Right lobe of liver (tissue), 6 donors: ENCODE results near the gene GRM6. TPM values are rescaled to one million over a fixed set of nuclear protein-coding genes. Genes with fewer than 3 reads are reported as not detected.
A peak's percentile ranks its signal among the peaks of the same experiment; 100 is the strongest.

Experiments
- ATAC-seq, 4 donors: fragments of 200-7000 bp; cut with Tn5 transposase; one replicate each; pipeline ENCODE4 v1.9.1; 2020; ENCODE audit warnings: mild to moderate bottlenecking in 4 of 4, moderate library complexity in 4 of 4
- DNase-seq, 3 donors: peaks; one replicate each; pipeline ENCODE4 v3.0.0-alpha.2; 2020
- H3K27ac ChIP-seq, 3 donors: fragments of 200-600 bp; one replicate each; pipeline ENCODE4 v1.8.0; 2022
- H3K27me3 ChIP-seq, 2 donors: fragments of 200-600 bp; one replicate each; pipeline ENCODE4 v1.8.0; 2022
- H3K36me3 ChIP-seq, 4 donors: fragments of 200-600 bp; sonication (generic) in 1 of 4; one replicate each; pipeline versions ENCODE4 v1.5.1 to v1.8.0; 2017 to 2022; ENCODE audit warnings: control low read depth in 1 of 4
- H3K4me1 ChIP-seq, 4 donors: fragments of 200-600 bp; sonication (generic) in 1 of 4; one replicate each; pipeline versions ENCODE4 v1.5.1 to v1.8.0; 2017 to 2022; ENCODE audit warnings: control low read depth in 1 of 4
- H3K4me3 ChIP-seq, 3 donors: fragments of 200-600 bp; one replicate each; pipeline ENCODE4 v1.8.0; 2022
- H3K9me3 ChIP-seq, 4 donors: fragments of 200-600 bp; sonication (generic) in 1 of 4; one replicate each; pipeline versions ENCODE4 v1.5.1 to v1.8.0; 2017 to 2022; ENCODE audit warnings: control low read depth in 1 of 4
- POLR2A ChIP-seq: fragments of 450-650 bp; IDR thresholded peaks from one replicate; pipeline ENCODE4 v1.6.1; 2017; ENCODE audit warnings: antibody characterized with exemption, mild to moderate bottlenecking
- WGBS: methylation state at CpG from one replicate; pipeline ENCODE4 v1.1.6; 2018; ENCODE audit warnings: low coverage, low lambda C conversion rate; ENCODE audit not compliant: insufficient coverage; ENCODE audit errors: missing lambda C conversion rate; 5-methylcytosine and 5-hydroxymethylcytosine counted together
- intact Hi-C, 2 donors: fragments of 100-400 bp; cut with DNase I; formaldehyde crosslinking; loops; one replicate each; pipeline versions ENCODE4 v1.11.2 to v1.14.1; 2022
- total RNA-seq, 6 experiments: library from RNA; depleted of rRNA in 2 of 6; stranded (reverse); fragments of >200 nt in 2 of 6; fragmentation: NEBNext Ultra II Directional in 3 of 6; extraction: Animal tissue kit (Norgen Biotek cat#: 25700) in 3 of 6; gene quantifications; one replicate each; pipeline versions ENCODE4 v1.1.0 to v1.2.4, GENCODE V29; 2016 to 2023
- TF ChIP-seq, protein P1 (sequence below), 4 donors: fragments of 200-600 bp in 3 of 4; fragments of 450-650 bp in 1 of 4; IDR thresholded peaks; one replicate each; pipeline versions ENCODE4 v1.5.1 to v1.8.0; 2016 to 2022; ENCODE audit warnings: antibody characterized with exemption in 4 of 4, mild to moderate bottlenecking in 2 of 4
- donor health status: DM: no; HTN: yes; CAD: no.
- donor health status: DM: no; HTN: no; CAD: no.
- donor health status: DM: no; HTN: no; CAD: no.
- donor health status: DM: no; HTN: yes; CAD: no.
- donor health status: DM: no; HTN: yes; CAD: no.

The GRM6 gene
- total RNA-seq, 6 experiments from 2014 or later = 0.05 TPM; not detected in 5

DNA sequence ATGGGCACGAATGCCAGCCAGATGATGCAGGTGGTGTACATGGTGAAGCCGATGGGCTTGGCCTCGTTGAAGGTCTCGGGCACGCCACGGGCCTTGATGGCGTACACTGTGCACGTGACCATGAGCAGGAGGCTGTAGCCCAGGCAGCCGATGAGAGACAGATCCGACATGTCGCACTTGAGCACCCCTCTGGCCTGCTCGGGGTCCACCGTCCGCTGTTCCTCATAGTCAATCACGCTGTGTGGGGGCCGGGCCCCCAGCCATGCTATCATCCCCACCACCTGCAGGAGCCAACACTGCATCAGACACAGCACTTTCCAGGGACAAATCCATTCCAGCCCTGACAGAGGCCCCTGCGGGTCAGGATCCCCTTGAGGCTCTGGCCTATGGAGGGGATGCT, 12.2 kb downstream of the GRM6 start:
- no peak for TF ChIP-seq POLR2A
- TF ChIP-seq, protein P1, sequence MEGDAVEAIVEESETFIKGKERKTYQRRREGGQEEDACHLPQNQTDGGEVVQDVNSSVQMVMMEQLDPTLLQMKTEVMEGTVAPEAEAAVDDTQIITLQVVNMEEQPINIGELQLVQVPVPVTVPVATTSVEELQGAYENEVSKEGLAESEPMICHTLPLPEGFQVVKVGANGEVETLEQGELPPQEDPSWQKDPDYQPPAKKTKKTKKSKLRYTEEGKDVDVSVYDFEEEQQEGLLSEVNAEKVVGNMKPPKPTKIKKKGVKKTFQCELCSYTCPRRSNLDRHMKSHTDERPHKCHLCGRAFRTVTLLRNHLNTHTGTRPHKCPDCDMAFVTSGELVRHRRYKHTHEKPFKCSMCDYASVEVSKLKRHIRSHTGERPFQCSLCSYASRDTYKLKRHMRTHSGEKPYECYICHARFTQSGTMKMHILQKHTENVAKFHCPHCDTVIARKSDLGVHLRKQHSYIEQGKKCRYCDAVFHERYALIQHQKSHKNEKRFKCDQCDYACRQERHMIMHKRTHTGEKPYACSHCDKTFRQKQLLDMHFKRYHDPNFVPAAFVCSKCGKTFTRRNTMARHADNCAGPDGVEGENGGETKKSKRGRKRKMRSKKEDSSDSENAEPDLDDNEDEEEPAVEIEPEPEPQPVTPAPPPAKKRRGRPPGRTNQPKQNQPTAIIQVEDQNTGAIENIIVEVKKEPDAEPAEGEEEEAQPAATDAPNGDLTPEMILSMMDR (IDR thresholded peaks at IDR 0.05) = no peak
- H3K36me3 ChIP-seq = no peaks in the 10 kb centered on the region
- no peaks in the 10 kb centered on the region for H3K27me3 ChIP-seq
- H3K27ac ChIP-seq = no peak overlapping the region
- no peaks in the 10 kb centered on the region for H3K4me1 ChIP-seq
- ATAC-seq (no peak), DNase-seq (no peak)
- H3K4me3 ChIP-seq = no peak overlapping the region
- no CpG with 5 or more reads among the region's 17 CpGs for WGBS
- peaks cover 0 to 3% (median 0%) of the 10 kb centered on the region in 4 donors for H3K9me3 ChIP-seq
- intact Hi-C loops = no loop called here

DNA sequence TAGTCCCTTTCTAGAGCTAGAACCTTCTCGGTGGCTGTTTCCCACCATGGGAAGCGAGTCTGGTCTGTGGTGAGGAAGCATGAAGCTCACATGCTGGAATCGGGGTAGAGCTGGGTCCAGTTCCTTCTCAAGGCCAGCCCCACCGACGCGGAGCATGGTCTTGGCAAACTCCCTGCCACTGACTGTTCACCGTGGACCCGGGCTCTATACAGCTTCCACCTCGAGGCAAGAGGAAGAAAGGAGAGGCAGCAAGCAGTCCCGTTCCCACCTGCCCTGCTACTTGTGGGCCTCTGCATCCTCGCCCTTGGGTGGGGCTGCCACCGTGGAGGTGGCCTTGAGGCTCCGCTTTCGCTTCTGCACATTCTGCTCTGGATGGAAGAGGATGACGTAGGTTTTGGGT, 13.7 kb downstream of the GRM6 start:
- WGBS = 71% methylated on average over 3 of the region's 15 CpGs
- Histone ChIP-seq H3K4me3 (no peak overlapping the region), H3K9me3 (peaks cover 0 to 3% (median 0%) of the 10 kb centered on the region in 4 donors), H3K27me3 (no peaks in the 10 kb centered on the region), H3K27ac (no peak overlapping the region), H3K4me1 (no peaks in the 10 kb centered on the region), H3K36me3 (no peaks in the 10 kb centered on the region)
- no peak for DNase-seq
- TF ChIP-seq POLR2A = no peak
- TF ChIP-seq, protein P1 (IDR thresholded peaks at IDR 0.05) = no peak
- ATAC-seq = no peak
- intact Hi-C loops = no loop called here

DNA sequence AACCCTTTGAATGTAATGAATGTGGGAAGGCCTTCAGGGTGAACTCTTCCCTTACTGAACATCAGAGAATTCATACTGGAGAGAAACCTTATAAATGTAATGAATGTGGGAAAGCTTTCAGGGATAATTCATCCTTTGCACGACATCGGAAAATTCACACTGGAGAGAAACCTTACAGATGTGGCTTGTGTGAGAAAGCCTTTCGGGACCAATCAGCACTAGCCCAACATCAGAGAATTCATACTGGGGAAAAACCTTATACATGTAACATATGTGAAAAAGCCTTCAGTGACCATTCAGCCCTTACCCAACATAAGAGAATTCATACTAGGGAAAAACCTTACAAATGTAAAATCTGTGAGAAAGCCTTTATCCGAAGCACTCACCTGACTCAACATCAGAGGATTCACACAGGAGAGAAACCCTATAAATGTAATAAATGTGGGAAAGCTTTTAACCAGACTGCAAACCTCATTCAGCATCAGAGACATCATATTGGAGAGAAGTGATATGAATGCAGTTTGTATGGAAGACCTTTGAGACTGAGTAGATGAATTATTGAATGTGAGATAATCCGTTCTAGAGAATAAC, 29.6 kb downstream of the GRM6 start:
- ATAC-seq (no peak), DNase-seq (no peak)
- Histone ChIP-seq H3K4me3 (no peak overlapping the region), H3K27ac (no peak overlapping the region), H3K9me3 (peaks cover 0 to 43% (median 14%) of the 10 kb centered on the region in 4 donors), H3K4me1 (no peaks in the 10 kb centered on the region), H3K36me3 (no peaks in the 10 kb centered on the region), H3K27me3 (no peaks in the 10 kb centered on the region)
- TF ChIP-seq POLR2A = no peak
- TF ChIP-seq, protein P1 (IDR thresholded peaks at IDR 0.05) = no peak
- WGBS = 77% methylated on average over 5 of the region's 5 CpGs
- intact Hi-C loops = no loop called here

GRCh38 chr5:178941361-178941760, 53.8 kb downstream of the GRM6 start:
- no peaks in the 10 kb centered on the region for H3K4me1 ChIP-seq
- H3K4me3 ChIP-seq = peak overlapping the region; percentile 23 to 50 (median 41)
- 4% methylated on average over 11 of the region's 23 CpGs for WGBS
- TF ChIP-seq, protein P1 (IDR thresholded peaks at IDR 0.05) = no peak
- no peak for TF ChIP-seq POLR2A
- H3K36me3 ChIP-seq = no peaks in the 10 kb centered on the region
- peak in 1 of 3 donors; percentile 27 for DNase-seq
- no peaks in the 10 kb centered on the region for H3K27me3 ChIP-seq
- peak in 1 of 4 donors; percentile 25 for ATAC-seq
- H3K9me3 ChIP-seq = peaks cover 0 to 16% (median 2%) of the 10 kb centered on the region in 4 donors
- H3K27ac ChIP-seq = no peak overlapping the region
- intact Hi-C loops = no loop called here
